Dermis microvascular lymphatic vessel endothelial cell (primary cell): ENCODE measurements around the gene ZBTB1. TPM values are rescaled to one million over a fixed set of nuclear protein-coding genes. Genes with fewer than 3 reads are reported as not detected.
"Not testable (repeated sequence)": the region's sequence is repeated elsewhere in the genome, so short reads cannot be mapped to it uniquely, and the experiment has no call there.

Experiments used
- DNase-seq, 2 donors: peaks; one replicate each; pipeline versions ENCODE4 v3.0.0 to v3.0.0-alpha.2; 2010; ENCODE audit warnings: low read depth in 2 of 2
- total RNA-seq: library from RNA; depleted of rRNA; stranded (reverse); fragments of >200 nt; gene quantifications from 2 replicates; pipeline ENCODE4 v1.2.1, GENCODE V29; 2014

ZBTB1 gene
- total RNA-seq, 1 donor from 2014 or later, result 33.4 TPM

DNA sequence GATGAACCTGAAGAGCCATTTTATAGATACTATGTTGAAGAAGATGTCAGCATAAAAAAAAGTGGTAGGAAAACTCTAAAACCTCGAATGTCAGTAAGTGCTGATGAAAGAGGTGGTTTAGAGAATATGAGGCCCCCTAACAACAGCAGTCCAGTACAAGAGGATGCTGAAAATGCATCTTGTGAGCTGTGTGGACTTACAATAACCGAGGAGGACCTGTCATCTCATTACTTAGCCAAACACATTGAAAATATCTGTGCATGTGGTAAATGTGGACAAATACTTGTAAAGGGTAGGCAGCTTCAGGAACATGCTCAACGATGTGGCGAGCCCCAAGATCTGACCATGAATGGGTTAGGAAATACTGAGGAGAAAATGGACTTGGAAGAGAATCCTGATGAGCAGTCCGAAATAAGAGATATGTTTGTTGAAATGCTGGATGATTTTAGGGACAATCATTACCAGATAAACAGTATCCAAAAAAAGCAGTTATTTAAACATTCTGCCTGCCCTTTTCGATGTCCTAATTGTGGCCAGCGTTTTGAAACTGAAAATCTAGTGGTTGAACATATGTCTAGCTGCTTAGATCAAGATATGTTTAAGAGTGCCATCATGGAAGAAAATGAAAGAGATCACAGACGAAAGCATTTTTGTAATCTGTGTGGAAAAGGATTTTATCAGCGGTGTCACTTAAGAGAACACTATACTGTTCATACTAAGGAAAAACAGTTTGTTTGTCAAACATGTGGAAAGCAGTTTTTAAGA lies 18.2 kb downstream of the ZBTB1 start:
- no peak for DNase-seq

DNA sequence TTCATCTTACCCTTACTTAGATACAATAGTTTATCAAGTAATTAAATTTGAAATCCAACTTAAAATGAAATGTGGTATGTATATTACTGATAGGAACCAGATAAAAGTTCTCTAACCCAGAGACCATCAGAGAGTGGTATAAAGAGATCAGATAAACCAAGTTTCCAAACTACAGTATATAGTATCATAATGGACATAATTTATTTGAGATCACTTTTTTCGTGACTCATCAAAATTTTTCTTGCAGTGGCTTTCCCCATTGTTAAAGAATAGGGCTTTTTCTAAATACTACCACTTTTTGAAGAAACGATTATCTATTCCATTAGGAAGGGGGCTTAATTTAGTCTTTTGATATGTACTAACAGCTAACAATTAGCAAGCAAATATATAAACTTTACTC lies 20.8 kb downstream of the ZBTB1 start:
- no peak for DNase-seq

DNA sequence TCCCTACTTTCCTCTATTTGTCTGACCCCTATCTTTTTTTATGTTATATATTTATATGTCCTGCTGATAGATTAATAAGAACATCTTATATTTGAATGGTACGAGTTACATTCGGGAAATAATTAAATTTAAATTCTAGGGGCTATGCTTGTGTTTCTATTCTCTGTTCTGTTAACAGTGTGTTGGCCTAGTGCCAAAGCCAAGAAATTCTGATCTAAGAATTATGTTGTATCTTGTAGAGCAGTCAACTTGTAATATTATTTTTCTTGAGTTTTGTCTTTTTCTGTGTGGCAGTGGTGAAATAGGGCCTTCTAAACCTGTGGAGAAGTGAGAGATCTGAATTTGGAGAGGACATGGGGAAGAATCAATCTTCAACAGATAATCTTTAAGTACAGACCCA lies 27.0 kb downstream of the ZBTB1 start:
- DNase-seq, result no peak

DNA sequence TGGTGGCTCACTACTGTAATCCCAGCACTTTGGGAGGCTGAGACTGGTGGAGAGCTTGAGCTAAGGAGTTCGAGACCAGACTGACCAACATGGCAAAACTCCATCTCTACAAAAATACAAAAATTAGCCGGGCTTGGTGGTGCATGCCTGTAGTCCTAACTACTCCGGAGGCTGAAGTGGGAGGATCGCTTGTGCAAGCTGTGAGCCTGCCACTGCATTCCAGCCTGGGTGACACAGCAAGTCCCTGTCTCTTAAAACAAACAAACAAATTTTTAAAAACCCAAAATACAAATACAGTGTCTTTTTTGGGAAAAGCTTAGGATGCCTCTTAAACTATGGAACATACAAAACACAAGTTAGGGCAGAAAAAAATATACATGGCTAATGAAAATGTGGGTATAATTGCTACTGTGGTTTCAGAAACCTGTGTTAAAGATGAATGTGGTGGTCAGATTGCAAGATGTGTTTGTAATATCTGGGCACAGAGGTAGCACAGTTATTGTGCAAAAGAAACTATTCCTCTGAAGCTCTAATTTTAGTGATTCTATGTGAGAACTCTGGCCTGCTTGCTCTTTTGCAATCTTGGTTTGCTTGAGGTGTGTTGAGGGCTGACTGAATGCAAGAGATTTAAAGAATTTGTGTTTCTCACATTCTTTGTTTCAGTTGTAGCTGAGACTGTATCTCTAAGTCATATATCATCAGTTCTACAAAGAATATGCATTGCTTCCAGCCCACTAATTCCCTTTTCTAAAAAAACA lies 32.1 kb downstream of the ZBTB1 start:
- DNase-seq, result no peak

DNA sequence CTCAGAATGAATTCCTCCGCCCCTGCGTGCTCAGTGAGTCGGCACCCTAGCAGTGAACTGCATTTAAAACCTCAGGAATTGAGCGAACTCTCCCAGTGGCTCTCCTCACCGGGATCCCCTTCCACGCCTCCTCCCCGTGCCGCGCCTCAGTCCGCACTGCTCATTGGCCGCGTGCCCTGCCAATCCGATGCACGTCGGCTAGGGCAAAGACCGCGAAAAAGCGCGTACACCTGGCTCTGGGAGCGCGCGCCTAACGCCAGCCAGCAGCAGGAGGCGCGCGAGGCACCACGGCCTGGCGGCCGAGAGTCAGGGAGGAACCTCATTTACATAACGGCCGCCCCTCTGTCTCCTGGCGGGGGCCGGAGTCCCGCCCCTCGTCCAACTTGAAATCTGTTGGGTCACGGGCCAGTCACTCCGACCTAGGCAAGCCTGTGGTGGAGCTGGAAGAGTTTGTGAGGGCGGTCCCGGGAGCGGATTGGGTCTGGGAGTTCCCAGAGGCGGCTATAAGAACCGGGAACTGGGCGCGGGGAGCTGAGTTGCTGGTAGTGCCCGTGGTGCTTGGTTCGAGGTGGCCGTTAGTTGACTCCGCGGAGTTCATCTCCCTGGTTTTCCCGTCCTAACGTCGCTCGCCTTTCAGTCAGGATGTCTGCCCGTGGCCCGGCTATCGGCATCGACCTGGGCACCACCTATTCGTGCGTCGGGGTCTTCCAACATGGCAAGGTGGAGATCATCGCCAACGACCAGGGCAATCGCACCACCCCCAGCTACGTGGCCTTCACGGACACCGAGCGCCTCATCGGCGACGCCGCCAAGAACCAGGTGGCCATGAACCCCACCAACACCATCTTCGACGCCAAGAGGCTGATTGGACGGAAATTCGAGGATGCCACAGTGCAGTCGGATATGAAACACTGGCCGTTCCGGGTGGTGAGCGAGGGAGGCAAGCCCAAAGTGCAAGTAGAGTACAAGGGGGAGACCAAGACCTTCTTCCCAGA lies 35.9 kb downstream of the ZBTB1 start, which contains the start of gene HSPA2:
TSS of gene HSPA2 (plus strand) at position 534 of the 995 bp plus-strand sequence. CDS start at position 643, 109 bp downstream.
- DNase-seq, result peak; percentile 95 to 99

DNA sequence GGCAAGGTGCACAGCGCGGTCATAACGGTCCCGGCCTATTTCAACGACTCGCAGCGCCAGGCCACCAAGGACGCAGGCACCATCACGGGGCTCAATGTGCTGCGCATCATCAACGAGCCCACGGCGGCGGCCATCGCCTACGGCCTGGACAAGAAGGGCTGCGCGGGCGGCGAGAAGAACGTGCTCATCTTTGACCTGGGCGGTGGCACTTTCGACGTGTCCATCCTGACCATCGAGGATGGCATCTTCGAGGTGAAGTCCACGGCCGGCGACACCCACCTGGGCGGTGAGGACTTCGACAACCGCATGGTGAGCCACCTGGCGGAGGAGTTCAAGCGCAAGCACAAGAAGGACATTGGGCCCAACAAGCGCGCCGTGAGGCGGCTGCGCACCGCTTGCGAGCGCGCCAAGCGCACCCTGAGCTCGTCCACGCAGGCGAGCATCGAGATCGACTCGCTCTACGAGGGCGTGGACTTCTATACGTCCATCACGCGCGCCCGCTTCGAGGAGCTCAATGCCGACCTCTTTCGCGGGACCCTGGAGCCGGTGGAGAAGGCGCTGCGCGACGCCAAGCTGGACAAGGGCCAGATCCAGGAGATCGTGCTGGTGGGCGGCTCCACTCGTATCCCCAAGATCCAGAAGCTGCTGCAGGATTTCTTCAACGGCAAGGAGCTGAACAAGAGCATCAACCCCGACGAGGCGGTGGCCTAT lies 36.8 kb downstream of the ZBTB1 start:
- peak in 1 of 2 donors; percentile 8 for DNase-seq

DNA sequence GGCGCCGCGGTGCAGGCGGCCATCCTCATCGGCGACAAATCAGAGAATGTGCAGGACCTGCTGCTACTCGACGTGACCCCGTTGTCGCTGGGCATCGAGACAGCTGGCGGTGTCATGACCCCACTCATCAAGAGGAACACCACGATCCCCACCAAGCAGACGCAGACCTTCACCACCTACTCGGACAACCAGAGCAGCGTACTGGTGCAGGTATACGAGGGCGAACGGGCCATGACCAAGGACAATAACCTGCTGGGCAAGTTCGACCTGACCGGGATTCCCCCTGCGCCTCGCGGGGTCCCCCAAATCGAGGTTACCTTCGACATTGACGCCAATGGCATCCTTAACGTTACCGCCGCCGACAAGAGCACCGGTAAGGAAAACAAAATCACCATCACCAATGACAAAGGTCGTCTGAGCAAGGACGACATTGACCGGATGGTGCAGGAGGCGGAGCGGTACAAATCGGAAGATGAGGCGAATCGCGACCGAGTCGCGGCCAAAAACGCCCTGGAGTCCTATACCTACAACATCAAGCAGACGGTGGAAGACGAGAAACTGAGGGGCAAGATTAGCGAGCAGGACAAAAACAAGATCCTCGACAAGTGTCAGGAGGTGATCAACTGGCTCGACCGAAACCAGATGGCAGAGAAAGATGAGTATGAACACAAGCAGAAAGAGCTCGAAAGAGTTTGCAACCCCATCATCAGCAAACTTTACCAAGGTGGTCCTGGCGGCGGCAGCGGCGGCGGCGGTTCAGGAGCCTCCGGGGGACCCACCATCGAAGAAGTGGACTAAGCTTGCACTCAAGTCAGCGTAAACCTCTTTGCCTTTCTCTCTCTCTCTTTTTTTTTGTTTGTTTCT lies 37.6 kb downstream of the ZBTB1 start:
- no peak for DNase-seq

DNA sequence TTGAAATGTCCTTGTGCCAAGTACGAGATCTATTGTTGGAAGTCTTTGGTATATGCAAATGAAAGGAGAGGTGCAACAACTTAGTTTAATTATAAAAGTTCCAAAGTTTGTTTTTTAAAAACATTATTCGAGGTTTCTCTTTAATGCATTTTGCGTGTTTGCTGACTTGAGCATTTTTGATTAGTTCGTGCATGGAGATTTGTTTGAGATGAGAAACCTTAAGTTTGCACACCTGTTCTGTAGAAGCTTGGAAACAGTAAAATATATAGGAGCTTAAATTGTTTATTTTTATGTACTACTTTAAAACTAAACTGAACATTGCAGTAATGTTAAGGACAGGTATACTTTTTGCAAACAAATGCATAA lies 38.2 kb downstream of the ZBTB1 start:
- DNase-seq, result no peak

DNA sequence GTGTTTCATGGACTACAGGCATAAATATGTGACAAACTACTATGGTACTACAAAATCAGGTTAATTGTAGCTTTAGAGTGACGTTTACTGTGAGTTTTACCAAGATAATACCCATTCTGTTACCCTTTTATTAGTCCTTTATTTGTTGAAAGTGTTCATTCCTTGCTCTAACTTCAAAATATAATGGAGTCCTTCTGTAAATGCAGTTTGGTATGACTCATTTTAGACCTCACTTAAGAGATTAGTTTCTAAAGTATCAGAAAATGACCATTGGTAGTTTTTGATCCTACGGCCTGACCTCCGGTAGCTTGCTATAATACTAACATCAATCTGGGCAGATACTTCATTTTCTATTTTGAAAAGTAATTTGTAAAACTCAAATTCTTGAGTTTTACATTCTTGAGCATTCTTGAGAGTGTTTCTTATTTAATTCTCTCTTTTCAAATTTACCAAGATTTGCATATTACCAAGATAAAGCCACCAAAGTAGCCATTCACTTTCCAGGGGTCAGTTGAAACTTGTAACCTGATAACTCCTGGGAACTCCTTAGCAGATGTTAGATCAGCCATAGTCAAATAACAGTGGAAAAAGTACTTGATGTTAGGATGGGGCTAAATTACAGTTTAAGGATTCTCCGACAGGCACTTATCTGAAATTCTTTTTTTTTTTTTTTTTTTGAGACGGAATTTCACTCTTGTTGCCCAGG lies 40.2 kb downstream of the ZBTB1 start:
- no peak for DNase-seq

DNA sequence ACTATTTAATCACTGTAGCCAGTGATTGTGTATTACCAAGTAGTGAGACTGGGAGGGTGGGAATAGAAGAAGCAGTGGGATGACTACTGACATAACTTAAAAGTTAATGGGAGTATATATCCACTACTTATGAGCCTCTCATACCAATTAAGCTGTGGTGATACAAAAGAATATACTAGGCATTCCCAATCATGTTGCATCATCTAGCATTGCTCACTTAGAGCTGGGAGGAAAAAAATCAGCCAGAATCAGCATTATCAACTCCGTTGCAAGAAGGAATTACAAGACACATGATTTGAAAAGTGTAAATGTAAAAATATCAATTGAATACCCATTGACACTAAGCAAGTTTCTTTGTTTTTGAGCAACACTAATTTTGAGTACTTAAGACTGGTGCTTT lies 44.4 kb downstream of the ZBTB1 start:
- no peak for DNase-seq

DNA sequence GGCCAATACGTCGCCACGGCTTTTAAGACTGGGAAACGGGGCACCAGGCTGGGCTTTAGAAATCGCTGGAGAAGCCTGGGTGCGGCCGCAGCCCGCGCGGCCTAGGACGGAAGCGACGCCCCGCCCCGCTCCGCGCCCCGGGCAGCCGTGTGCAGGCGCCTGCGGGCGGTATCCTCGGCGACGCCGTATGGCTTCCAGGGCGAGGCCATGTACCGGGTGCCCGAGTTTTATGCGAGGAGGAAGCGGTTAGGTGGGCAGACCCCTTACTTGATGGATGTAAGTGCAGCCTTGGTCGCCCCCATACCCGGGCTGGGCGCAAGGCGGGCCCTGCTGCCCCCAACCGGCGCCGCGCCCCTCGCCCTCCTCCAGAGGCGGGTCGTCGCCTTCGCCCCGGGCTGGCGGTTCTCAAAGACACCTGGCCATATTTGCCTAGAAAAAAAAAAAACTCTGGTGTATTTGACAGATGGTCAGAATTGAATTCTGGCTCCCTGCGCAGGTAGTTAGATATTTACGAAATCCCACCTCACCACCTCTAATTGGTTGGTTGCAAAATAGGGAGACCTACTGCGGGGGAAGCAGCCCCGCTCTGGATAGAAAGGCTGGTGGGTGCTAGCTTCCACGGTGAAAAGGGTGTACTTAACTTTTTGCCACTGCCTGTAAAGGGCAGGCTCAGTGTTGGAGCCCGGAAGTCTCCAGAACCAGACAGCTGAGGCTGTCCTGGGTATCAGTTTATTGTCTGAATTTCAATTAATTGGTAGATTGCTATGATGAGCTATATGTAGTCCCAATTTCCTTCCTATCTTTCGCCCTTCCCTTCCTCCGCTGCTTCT lies 45.4 kb downstream of the ZBTB1 start, which contains the start of gene PPP1R36:
TSS of gene PPP1R36 (plus strand) at position 171 of the 830 bp plus-strand sequence. CDS start at position 208, 37 bp downstream.
- no peak for DNase-seq

DNA sequence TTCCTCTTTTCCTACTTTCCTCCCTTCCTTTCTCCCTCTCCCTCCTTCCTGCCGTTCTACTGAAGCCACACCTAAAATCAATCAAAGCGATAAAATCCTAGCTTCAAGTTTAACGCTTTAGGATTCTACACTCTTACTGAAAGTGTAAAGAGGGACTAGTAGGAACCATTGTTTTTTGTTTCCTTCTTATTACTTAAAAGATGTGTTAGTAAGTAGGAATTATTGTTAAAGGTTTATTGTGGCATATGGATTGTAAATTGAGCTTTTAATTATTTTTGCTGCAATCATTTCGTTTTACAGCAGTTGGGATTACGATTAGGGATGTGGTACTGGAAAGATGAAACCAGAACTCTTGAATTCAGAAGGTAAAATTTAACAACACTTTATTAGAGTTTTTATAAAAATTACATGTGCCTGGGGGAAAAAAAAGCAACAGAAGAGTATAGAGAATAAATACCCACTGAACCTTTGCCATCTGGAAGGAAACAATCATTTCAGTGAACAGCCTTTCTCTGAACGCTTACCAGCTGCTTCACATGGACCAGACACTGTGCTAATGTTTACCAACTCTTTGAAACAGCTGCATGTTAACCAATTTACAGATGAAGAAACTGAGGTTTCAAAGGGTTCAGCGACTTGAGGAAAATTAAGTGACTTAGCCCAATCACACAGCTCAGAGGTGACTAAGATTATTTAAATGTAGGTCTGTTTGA lies 46.2 kb downstream of the ZBTB1 start:
- DNase-seq, result no peak

DNA sequence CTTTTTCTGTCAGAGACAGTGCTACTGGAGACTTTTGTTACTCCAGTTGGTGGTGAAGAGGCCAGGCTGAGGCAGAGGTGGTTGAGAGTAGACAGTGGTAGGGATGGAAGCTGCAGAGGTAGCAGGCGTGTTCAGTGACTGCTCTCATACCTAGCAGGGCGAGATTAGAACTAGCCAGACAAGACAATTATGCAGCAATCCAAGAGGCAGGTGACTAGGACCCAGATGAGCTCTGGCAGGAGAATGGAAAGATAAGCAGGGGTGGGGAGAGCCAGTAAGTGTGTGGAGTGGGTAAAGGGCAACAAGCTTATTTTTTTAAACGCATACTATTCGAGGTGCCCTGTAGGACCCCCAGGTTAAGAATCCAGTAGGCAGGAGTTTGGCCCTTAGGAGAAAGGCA lies 50.0 kb downstream of the ZBTB1 start:
- no peak for DNase-seq

DNA sequence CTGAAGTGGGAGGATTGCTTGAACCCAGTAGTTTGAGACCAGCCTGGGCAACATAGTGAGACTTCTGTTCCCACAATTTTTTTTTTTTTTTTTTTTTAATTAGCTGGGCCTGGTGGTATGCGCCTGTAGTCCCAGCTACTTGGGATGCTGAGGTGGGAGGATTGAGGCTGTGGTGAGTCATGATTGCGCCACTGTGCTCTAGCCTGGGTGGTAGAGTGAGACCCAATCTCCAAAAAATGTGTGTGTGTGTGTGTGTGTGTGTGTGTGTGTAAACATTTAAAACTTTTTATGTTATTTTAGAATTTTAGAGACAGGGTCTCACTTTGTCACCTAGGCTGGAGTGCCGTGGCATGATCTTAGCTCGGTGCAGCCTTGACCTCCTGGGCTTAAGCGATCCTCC lies 52.0 kb downstream of the ZBTB1 start:
- no peak for DNase-seq

DNA sequence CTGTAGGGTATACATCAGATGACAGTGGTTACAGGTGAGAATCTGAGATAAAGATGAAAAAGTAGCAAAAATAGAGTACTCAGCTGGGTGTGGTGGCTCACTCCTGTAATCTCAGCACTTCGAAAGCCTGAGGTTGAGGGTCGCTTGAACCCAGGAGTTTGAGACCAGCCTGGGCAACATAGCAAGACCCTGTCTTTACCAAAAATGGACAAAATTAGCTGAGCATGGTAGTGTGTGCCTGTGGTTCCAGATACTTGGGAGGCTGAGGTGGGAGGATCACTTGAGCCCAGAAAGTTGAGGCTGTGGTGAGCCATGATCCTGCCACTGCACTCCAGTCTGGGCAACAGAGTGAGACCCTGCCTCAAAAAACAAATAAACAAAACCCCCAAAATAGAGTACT lies 53.6 kb downstream of the ZBTB1 start:
- not testable (repeated sequence) for DNase-seq

DNA sequence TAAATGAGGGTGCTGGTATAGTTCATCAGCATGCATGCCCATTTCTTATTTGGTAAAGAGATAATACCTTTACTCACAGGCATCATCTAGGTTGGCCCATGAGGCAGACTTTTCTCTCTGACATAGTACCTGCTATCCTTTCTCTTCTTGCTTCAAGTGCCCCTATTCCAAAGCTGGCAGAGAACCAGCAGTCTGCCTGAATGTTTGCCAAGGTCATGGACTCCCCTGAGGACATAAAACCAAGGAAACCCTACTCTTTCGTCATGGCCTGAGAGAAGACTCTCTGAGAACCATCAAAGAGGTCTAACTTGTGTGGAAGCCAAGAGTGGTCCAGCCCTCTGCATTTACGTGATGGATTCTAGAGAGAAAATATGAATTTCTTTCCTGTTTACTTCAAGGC lies 57.1 kb downstream of the ZBTB1 start:
- no peak for DNase-seq

DNA sequence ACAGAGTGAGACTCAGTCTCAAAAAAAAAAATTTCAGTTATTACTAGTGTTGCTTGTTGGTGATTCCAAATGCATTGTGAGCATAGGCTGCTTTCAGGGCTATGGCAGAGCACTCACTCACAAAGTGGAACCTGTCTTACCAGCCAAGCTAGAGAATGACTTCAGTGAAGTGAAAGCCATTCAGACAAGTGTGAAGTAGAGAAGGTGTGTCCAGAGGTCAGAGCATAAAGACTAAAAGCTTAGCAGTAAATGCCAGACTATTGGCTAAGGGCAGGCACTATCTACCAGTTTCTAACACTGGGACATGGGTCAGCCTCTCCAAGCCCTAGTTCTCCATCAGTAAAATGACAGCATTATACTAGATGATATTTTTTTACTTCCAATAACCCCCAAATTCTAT lies 57.9 kb downstream of the ZBTB1 start:
- no peak for DNase-seq

DNA sequence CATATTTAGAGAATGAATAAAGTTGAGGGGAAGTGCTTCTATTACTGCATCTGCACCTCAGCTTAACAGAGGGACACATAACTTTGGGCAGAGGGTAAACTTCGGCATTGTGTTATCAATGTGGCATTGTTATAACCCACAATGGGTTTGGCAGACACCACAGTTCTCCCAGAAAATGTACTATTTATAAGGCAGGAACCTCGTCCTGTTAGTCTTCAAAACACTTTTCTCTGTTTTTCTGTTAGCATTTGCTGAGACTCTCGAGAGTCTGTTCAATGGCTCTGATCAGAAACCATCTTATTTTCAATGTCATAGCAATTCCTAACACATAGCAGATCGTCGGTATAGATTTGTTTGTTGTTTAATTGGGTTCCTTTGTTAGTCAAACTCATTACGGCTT lies 59.1 kb downstream of the ZBTB1 start:
- DNase-seq, result no peak
